Neural cell (in vitro differentiated cells): ENCODE data around the gene LTBP1. TPM values are rescaled to one million over a fixed set of nuclear protein-coding genes. Genes with fewer than 3 reads are reported as not detected.

Experiments
- H2AFZ ChIP-seq: fragments of 200-600, 300-800 bp; sonication (generic), shearing (Covaris generic); 2 replicates; pipeline ENCODE4 v1.6.0; 2014; ENCODE audit warnings: low read depth, mild to moderate bottlenecking, antibody characterized with exemption, low read length, moderate library complexity
- H3F3A ChIP-seq: fragments of 200-600 bp; shearing (Covaris generic); 2 replicates; pipeline ENCODE4 v1.6.1; 2016; ENCODE audit warnings: mild to moderate bottlenecking, moderate library complexity, mixed read lengths, antibody characterized with exemption, low read length; ENCODE audit not compliant: insufficient read depth, poor library complexity, severe bottlenecking
- H3K27ac ChIP-seq: fragments of 200-600, 300-800 bp; sonication (generic), shearing (Covaris generic); 2 replicates; pipeline ENCODE4 v1.5.1; 2014; ENCODE audit warnings: mild to moderate bottlenecking, low read length, moderate library complexity
- H3K27me3 ChIP-seq: fragments of 300-800, 200-600 bp; sonication (generic), shearing (Covaris generic); 2 replicates; pipeline ENCODE4 v1.6.0; 2014; ENCODE audit warnings: mild to moderate bottlenecking, low read depth, low read length, moderate library complexity; ENCODE audit not compliant: insufficient read depth
- H3K36me3 ChIP-seq: fragments of 300-800, 200-600 bp; sonication (generic), shearing (Covaris generic); 2 replicates; pipeline ENCODE4 v1.5.1; 2014; ENCODE audit warnings: mild to moderate bottlenecking, antibody characterized with exemption, low read length, moderate library complexity; ENCODE audit not compliant: insufficient read depth
- H3K4me2 ChIP-seq: fragments of 300-800, 200-600 bp; sonication (generic), shearing (Covaris generic); 2 replicates; pipeline ENCODE4 v1.6.0; 2014; ENCODE audit warnings: mild to moderate bottlenecking, low read length
- H3K4me3 ChIP-seq: fragments of 300-800, 200-600 bp; sonication (generic), shearing (Covaris generic); 2 replicates; pipeline ENCODE4 v1.5.1; 2014; ENCODE audit warnings: mild to moderate bottlenecking, low read length, moderate library complexity
- H3K79me2 ChIP-seq: fragments of 200-600 bp; shearing (Covaris generic); replicated peaks from 2 replicates; pipeline ENCODE4 v1.6.0; 2014; ENCODE audit warnings: mild to moderate bottlenecking, low read length, moderate library complexity; ENCODE audit not compliant: insufficient read depth
- H3K9ac ChIP-seq: fragments of 300-800, 200-600 bp; sonication (generic), shearing (Covaris generic); 2 replicates; pipeline ENCODE4 v1.6.1; 2016; ENCODE audit warnings: mild to moderate bottlenecking, low read length, mixed read lengths
- H3K9me2 ChIP-seq: fragments of 200-600 bp; shearing (Covaris generic); 2 replicates; pipeline ENCODE4 v1.6.1; 2016; ENCODE audit warnings: mild to moderate bottlenecking, low read length, mixed read lengths; ENCODE audit not compliant: insufficient read depth
- H3K9me3 ChIP-seq: fragments of 200-600, 300-800 bp; sonication (generic), shearing (Covaris generic); 2 replicates; pipeline ENCODE4 v1.6.1; 2016; ENCODE audit warnings: mild to moderate bottlenecking, mixed run types, low read length, moderate library complexity, mixed read lengths
- H4K20me1 ChIP-seq: fragments of 200-600 bp; shearing (Covaris generic); 2 replicates; pipeline ENCODE4 v1.6.1; 2016; ENCODE audit warnings: mild to moderate bottlenecking, mixed run types; ENCODE audit not compliant: insufficient read depth
- EP300 ChIP-seq: fragments of 450-650 bp; conservative IDR thresholded peaks from 2 replicates; pipeline ENCODE4 v1.6.1; 2014; ENCODE audit warnings: antibody characterized with exemption, mild to moderate bottlenecking, moderate library complexity; ENCODE audit not compliant: poor library complexity, severe bottlenecking
- EZH2 ChIP-seq: fragments of 200-600, 300-800 bp; shearing (Covaris generic), sonication (generic); IDR thresholded peaks from 2 replicates; pipeline ENCODE4 v1.6.1; 2014; ENCODE audit warnings: antibody characterized with exemption, low read length, borderline replicate concordance, mild to moderate bottlenecking; ENCODE audit not compliant: insufficient read depth, poor library complexity, severe bottlenecking
- MXI1 ChIP-seq: fragments of 450-650 bp; conservative IDR thresholded peaks from 2 replicates; pipeline ENCODE4 v1.6.1; 2014; ENCODE audit warnings: antibody characterized with exemption, mild to moderate bottlenecking; ENCODE audit not compliant: poor library complexity, severe bottlenecking
- POLR2AphosphoS5 ChIP-seq: IDR thresholded peaks from 2 replicates; pipeline ENCODE4 v1.6.1; 2012
- RAD21 ChIP-seq: fragments of 450-650 bp; conservative IDR thresholded peaks from 2 replicates; pipeline ENCODE4 v1.6.1; 2014; ENCODE audit warnings: antibody characterized with exemption, mild to moderate bottlenecking, moderate library complexity
- REST ChIP-seq: IDR thresholded peaks from 2 replicates; pipeline ENCODE4 v1.6.1; 2012; ENCODE audit warnings: borderline replicate concordance
- SMC3 ChIP-seq: fragments of 450-650 bp; conservative IDR thresholded peaks from 2 replicates; pipeline ENCODE4 v1.6.1; 2014; ENCODE audit warnings: antibody characterized with exemption, mild to moderate bottlenecking, moderate library complexity; ENCODE audit not compliant: poor library complexity
- TAF1 ChIP-seq: IDR thresholded peaks from 2 replicates; pipeline ENCODE4 v1.6.1; 2012; ENCODE audit warnings: low read depth
- polyA plus RNA-seq: library from polyadenylated mRNA; depleted of rRNA; stranded (reverse); fragments of >200 nt; gene quantifications from 2 replicates; pipeline ENCODE4 v1.2.3, GENCODE V29; 2014
- TF ChIP-seq, protein P1 (sequence below): fragments of 450-650 bp; IDR thresholded peaks from 2 replicates; pipeline ENCODE4 v1.5.1; 2014; ENCODE audit warnings: antibody characterized with exemption, mild to moderate bottlenecking, moderate library complexity; ENCODE audit not compliant: poor library complexity, severe bottlenecking

LTBP1 gene
- polyA plus RNA-seq, 1 donor from 2014 or later = 1.8 TPM

GRCh38 chr2:33018271-33018670, 71.5 kb downstream of the LTBP1 start:
- no peaks in the 10 kb centered on the region for H3K9me3 ChIP-seq
- H3F3A ChIP-seq = no peaks in the 10 kb centered on the region
- H3K27ac ChIP-seq = no peak overlapping the region
- H3K9ac ChIP-seq = no peak overlapping the region
- TF ChIP-seq EZH2 (no peak), RAD21 (no peak), TAF1 (no peak), REST (no peak), SMC3 (no peak), POLR2AphosphoS5 (no peak), MXI1 (no peak), EP300 (no peak)
- TF ChIP-seq, protein P1, sequence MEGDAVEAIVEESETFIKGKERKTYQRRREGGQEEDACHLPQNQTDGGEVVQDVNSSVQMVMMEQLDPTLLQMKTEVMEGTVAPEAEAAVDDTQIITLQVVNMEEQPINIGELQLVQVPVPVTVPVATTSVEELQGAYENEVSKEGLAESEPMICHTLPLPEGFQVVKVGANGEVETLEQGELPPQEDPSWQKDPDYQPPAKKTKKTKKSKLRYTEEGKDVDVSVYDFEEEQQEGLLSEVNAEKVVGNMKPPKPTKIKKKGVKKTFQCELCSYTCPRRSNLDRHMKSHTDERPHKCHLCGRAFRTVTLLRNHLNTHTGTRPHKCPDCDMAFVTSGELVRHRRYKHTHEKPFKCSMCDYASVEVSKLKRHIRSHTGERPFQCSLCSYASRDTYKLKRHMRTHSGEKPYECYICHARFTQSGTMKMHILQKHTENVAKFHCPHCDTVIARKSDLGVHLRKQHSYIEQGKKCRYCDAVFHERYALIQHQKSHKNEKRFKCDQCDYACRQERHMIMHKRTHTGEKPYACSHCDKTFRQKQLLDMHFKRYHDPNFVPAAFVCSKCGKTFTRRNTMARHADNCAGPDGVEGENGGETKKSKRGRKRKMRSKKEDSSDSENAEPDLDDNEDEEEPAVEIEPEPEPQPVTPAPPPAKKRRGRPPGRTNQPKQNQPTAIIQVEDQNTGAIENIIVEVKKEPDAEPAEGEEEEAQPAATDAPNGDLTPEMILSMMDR = no peak
- no peaks in the 10 kb centered on the region for H3K79me2 ChIP-seq
- no peak overlapping the region for H3K4me2 ChIP-seq
- H3K27me3 ChIP-seq = no peaks in the 10 kb centered on the region
- H4K20me1 ChIP-seq = no peaks in the 10 kb centered on the region
- H3K36me3 ChIP-seq = no peaks in the 10 kb centered on the region
- no peaks in the 10 kb centered on the region for H3K9me2 ChIP-seq
- H2AFZ ChIP-seq = no peak overlapping the region
- H3K4me3 ChIP-seq = no peak overlapping the region

- Histone ChIP-seq H3K27me3 (no peaks in the 10 kb centered on the region), H3K4me3 (no peak overlapping the region), H3K36me3 (no peaks in the 10 kb centered on the region), H3K9ac (no peak overlapping the region), H2AFZ (no peak overlapping the region), H3K79me2 (no peaks in the 10 kb centered on the region), H3K9me2 (no peaks in the 10 kb centered on the region), H3K4me2 (no peak overlapping the region), H3F3A (no peaks in the 10 kb centered on the region), H3K9me3 (no peaks in the 10 kb centered on the region), H3K27ac (no peak overlapping the region), H4K20me1 (no peaks in the 10 kb centered on the region)
- TF ChIP-seq TAF1 = no peak
- no peak for TF ChIP-seq RAD21
- TF ChIP-seq, protein P1 = no peak
- no peak for TF ChIP-seq REST
Measured at GRCh38 chr2:33019796-33020195, 73.0 kb downstream of the LTBP1 start.
